GM19324 (cell line): ENCODE results near the gene ANP32B.
"Not testable (repeated sequence)": the region's sequence is repeated elsewhere in the genome, so short reads cannot be mapped to it uniquely, and the experiment has no call there.

ENCODE experiments used
- ATAC-seq: cut with Tn5 transposase; IDR thresholded peaks from one replicate; pipeline ENCODE4 v1.9.1; 2021; ENCODE audit warnings: mild to moderate bottlenecking, moderate library complexity; ENCODE audit not compliant: unreplicated experiment, low FRiP score

Gene ANP32B

DNA sequence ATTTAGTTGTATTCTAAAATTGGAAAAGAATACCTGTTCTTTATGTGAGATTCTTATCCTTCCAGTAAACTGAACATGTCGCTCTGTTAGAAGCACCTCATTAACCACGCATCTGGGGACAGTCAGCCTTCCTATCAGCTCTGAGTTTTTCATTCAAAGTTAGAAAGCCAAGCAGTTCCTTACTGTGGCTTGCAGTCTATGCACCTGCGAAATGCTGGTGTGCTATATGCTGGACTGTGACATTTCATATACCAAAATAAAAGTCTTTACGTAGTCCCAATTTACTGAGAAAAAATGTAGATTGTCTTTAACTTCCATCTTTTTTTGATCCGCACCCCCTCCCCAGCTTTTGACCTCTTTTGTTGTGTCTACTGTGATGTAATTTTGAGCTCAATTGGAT, 4.3 kb downstream of the ANP32B start:
- ATAC-seq: no peak

DNA sequence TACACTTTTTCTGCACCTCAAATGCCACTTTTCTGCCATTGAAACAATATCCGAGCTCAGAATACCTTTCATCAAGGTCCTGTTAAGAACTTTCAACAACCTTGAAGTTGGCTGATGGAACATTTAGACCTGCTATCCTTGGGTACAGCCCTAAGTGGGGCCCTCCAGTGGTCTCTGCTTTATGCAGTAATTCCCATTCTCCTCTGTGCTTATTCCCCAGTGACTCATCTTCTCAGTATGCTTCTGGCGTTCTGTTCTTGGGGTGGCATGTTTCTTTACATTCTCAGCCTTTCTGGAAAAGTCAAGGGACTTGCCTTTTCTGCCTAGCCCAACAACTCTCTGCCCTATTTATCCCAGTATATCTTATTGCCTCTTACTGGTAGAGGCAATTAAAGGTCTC, 7.1 kb downstream of the ANP32B start:
- no peak for ATAC-seq

DNA sequence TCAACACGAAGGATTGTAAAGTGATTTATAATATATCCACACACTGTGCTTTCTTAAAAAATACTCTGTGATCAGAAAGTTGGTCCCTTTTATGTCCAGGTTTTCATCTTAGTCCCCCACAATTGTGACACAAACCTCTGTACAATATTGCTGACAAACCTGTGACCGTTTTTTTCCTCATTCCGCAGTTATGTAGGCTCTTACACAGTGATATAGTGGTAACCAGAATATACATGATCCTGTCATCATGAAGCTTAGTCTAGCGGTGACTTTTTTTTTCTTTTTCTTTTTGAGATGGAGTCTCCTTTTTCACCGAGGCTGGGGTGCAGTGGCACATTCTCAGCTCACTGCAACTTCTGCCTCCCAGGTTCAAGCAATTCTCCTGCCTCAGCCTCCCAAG, 8.7 kb downstream of the ANP32B start:
- ATAC-seq: no peak

DNA sequence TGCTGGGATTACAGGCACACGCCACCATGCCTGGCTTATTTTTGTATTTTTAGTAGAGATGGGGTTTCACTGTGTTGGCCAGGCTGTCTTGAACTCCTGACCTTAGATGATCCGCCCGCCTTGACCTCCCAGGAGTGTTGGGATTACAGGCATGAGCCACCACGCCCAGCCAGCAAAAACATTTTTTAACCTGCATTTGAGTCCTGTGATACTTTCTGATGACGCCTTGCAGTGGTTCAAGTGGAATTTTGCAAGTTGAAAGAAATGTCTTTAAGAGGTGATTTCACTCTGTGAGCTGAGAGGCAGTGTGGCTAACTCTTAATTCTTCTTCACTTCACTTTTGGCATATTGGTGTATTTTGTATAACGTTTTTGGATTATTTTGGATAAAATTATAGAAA, 9.1 kb downstream of the ANP32B start:
- ATAC-seq: no peak

DNA sequence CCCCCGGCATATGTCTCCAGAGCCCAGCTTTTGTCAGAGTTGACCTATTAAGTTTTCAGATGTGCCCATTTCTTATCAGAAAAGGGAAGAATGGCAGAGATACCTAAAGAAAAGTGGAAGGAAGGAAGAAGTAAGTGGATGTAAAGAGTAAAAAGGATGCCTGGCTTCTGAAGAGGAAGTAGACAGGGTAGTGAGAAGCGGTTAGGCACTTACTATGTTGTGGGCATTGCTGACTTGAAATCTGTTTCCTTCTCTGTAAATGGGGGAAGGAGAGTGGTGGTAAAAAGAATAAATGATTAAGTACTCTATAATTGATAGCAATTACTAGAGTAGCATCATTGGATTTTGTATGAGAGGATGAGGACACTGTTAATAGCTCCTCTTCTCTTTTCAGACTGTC, 9.9 kb downstream of the ANP32B start:
- no peak for ATAC-seq

DNA sequence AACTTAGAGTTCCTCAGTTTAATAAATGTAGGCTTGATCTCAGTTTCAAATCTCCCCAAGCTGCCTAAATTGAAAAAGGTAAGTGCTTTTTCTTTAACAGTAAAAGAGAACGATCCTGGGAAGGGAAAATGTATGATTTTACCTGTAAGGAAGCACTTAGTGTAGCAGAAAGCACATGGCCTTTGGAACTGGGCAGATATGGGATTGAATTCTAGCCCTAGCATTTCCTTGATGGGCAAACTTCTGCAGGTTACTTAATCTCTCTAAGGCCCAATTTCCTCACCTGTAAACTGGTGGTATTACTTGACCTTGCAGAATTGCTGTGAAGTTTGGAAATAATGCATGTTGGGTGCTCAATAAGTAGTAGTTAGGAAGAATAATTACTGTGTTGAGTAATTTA, 11.6 kb downstream of the ANP32B start:
- no peak for ATAC-seq

DNA sequence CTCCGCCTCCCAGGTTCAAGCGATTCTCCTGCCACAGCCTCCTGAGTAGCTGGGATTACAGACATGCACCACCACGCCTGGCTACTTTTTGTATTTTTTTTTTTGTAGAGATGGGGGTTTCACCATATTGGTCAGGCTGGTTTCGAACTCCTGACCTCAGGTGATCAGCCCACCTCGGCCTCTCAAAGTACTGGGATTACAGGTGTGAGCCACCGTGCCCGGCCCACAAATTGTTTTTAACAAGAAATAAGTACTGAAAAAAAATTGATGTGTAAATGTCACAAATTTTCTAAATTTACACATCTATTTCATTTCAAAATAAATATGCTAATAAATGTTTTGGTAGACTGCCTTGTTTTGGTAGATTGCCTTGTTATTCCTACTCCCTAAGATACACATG, 13.5 kb downstream of the ANP32B start:
- ATAC-seq: not testable (repeated sequence)

DNA sequence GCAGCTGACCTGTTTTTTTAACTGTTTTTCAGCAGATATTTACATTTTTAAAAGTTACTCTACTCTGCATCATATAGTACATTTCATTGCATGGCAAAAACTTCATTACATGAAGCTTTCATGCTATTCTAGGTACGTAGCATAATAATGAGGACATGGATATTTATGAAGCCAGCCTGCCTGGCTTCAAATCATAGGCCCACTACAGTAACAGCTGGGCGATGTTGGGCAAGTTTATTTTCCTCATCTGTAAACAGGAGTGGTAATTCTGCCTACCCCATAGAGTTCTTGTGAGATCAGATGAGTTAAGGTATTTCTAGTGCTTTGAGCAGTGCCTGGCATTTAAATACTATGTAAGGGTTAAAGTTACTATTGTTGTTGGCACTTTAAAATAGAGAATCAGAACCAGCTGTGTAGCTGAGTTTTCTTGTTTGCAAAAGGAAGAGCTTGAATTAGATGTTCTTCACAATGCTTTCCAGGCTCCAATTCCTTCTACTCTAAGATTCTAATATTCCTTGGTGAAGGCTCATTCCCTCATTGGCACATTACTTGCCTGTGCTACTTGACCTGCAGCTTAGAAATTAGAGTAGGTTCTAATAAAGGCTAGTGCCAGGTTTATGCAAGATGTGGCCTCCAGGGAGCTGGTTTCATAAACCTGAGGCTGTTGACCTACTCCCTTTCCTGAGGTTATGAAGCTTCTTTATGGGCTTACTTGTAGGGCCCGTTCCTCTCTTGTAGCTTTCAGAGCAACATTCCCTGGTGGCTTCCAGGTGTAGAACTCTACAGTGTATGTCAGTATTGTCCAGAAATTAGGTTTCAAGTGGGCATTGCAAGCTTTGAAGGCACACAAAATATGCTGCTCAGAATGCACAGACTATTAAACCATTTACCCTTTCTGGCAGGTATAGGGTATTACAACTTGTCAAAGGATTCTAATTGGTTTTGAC, 14.5 kb downstream of the ANP32B start:
- ATAC-seq: no peak

DNA sequence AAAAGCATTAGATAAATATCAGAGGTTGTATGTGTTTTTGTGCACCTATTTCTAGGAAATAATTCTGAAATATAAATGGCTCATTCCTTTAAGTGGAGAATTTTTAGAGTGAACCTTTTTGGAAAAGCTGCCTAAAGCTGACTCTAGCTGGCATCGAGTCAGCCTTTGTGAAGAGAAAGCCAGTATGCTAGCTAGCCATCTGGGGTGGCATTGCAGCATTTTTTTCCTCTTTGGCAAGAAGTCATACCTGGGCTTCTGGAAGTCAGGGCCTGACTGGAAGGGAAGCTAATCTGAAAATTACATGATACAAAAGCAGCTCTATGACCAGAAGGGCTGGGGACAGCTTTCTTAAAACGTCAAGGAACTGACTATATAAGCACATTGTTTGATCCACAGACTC, 19.7 kb downstream of the ANP32B start:
- no peak for ATAC-seq

DNA sequence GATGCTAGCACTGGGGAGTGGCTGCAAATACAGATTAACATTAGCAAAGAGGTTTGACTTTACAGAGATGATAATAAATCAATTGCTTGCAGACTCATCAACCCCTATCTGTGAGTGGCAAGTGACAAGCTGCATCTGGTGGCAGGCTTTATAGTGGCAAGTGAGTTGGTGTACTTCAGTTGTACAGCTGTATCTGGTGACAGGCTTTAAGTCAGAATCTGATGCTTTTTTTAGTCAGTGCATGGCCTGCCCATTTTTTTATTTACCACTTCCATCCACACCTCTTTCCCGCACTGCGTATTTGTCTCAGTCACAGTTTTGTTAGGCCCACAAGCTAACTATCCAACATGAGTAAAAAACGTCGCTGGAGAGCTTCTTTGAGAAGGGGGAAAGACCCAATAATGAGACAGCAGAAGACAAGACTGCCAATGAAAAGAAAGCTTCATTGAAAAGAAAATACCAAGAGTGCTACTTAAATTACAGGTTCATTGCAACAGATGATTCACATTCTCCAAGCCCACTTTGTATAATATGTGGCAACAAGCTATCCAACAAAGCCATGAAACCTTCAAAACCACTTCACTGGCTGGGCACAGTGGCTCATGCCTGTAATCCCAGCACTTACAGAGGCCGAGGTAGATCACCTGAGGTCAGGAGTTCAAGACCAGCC, 23.1 kb downstream of the ANP32B start:
- no peak for ATAC-seq

DNA sequence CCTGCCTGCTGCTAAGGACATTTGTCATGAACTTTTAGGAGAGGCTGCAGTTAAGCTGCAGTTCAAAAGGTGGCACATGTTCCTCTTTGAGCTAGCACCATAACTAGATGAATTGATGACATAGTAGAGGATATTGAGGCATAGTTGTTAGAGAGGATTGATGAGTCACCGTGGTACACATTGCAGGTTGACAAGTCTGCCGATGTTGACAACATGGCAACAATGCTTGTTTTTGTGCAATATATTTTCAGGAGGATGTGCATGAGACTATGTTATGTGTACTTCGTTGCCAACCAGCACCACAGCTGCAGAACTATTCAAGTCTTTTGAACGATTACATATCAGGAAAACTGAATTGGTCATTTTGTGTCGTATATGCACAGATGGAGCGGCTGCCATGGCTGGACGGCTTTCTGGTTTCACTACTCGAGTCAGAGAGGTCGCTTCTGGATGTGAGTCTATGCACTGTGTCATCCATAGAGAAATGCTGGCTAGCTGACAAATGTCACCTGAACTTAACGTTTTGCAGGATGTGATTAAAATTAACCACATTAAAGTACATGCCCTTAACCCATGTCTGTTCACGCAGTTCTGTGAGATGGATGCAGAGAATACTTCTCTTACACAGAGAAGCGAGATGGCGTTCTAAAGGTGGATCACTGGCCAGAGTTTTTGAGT, 24.2 kb downstream of the ANP32B start:
- ATAC-seq: no peak

DNA sequence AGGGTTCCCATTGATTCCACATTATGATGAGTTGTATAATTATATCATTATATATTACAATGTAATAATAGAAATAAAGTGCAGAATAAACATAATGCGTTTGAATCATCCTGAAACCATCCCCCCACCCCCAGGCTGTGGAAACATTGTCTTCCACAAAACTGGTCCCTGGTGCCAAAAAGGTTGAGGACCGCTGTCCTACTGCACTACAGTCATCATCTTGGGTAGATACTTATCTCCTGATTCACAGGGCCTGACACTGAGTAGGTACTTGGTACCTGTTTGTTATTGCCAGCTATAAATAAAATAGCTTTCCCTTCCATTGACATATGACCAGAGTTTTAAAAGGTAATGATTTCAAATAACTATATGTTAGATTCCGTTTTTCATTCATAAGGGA, 25.6 kb downstream of the ANP32B start:
- ATAC-seq: no peak

DNA sequence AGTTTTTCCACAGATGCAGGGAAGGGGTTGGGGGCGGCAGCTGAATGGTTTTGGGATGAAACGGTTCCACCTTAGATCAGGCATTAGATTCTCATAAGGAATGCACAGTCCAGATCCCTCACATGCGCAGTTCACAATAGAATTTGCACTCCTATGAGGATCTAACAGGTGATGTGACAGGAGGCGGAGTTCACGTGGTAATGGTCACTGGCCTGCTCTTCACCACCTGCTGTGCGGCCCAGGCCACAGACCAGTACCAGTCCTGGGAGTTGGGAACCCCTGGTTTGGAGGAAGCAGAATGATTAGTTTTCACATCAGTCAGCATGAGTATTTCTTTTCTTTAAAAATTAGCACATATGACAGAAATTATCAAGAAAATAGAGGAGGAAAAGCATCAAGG, 26.3 kb downstream of the ANP32B start:
- ATAC-seq: no peak

DNA sequence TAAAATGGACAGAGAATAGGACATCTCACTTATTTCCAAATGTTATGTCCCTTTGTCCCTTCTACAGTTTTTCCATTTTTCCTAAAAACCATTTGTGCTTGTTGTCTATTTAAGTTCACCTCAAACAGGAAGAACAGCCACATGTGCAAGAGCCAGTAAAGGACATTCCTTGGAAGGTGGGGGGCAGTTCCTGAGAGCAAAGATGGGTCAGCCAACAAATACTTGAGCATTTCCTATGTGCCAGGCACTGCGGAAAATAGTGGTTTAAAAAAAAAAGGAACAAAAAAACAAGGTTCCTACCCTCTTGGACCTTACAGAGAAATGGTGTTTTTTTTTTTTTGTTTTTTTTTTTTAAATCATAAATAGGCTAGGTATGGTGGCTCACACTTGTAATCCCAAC, 26.8 kb downstream of the ANP32B start:
- ATAC-seq: no peak

DNA sequence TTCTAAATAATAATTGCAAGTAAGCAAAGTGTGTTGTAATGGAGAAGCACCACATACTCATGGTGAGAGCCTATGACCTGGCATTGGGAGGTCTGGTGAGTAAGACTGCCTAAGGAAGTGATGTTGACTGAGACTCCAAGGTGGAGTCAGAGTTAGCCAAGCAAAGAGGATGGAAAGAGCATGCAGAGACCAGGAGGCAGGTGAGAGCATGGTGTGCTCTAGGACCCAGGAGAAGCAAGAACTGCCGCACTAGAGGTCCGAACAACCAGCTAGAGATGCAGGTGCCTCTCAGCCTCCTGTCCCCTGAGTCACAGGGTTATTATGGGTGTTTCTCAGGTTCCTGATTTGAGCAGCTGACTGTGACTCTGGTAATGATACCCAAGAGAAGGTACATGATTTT, 27.3 kb downstream of the ANP32B start:
- ATAC-seq: no peak

DNA sequence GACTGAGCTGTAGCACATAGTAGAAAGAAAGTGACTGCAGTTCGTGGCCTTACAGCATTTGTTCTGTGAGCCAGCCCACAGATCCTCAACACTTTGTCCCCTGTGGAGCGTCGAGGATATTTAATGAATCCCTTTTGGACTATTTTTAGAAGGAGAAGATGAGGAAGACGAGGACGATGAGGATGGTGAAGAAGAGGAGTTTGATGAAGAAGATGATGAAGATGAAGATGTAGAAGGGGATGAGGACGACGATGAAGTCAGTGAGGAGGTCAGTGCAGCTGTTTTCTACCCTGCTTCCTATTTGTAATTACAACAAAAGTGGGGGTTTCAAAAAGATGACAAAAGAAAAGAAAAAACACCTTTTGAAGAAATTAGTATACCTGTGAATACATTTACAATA, 28.0 kb downstream of the ANP32B start:
- no peak for ATAC-seq

DNA sequence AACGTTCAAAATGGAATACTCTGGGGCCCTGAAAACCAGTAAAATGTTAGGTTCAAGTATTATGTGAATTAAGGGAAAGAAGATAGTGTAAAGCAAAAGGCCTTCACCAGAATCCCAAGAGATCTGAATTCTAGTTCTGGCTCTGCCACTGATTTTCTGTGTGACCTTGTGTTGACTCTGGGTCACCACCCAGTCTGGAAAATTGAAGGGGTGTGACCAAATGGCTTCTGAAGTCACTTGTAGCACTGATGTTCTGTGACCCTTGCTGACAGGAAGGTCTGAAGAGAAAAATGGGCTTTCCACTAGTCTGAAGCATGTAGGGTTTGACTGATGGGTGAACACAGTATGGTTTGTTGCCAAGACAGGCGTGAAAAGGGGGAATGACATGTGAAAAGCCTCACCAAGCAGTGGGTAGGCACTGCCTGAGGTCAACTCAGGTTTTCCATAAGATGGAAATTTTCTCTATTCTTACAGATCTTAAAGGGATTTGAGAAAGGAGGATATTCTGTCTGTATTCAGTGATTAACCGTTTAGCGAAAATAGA, 33.1 kb downstream of the ANP32B start:
- no peak for ATAC-seq

DNA sequence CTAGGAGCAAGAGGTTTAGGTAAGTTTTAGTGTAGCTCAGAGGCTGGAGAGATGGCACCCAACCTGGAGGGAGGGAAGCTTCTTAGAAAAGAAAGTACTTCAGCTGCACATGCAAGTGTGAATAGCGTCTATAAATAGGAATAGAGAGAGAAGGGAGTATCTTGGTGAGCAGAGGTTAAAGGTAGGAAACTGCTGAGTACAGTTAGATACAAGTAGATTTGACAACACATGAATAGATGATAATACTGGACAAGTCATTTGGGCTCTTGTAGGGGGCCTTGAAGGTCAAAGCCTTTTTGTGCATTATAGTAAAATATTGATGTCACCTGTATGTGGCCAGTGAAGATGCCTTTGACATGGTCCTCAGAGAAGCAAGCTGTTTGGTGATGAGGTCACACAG, 34.2 kb downstream of the ANP32B start:
- no peak for ATAC-seq

DNA sequence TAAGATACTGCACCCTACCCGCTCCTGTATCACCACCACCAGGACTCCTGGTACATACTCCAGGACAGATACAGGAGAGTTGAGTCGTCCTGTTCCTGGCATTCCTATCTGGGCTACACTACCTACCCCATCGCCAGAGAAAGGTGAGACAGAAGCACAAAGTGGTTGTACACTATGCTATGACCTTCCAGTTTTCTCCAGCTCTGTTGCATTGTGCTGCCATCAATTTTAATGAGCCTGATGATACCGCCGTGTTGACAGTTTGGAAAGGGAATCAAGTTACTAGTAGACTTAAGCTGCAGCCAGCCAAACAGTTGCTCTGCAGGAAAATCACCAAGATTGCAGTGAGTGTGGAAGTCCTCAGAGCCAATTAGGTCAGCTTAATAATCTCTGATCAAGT, 35.2 kb downstream of the ANP32B start:
- no peak for ATAC-seq

DNA sequence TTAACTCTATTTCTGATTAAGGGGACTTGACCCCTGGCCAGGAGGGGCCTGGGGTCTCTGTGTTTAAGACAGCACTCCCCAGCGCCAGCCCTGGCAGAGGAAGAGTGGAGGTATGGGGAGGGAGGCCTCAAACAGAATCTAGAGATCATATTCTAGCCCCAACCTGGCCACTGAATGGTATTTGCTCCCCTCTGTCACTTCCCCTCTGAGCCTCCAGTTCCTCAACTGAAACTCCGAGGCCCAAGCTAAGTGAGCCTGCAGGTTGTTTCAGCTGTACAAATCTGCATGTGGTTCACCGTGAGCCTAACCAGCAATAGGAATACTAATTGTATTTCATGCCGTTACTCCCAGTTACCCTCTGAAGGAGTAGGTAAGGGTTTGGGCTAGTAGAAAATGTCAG, 36.0 kb downstream of the ANP32B start:
- no peak for ATAC-seq

DNA sequence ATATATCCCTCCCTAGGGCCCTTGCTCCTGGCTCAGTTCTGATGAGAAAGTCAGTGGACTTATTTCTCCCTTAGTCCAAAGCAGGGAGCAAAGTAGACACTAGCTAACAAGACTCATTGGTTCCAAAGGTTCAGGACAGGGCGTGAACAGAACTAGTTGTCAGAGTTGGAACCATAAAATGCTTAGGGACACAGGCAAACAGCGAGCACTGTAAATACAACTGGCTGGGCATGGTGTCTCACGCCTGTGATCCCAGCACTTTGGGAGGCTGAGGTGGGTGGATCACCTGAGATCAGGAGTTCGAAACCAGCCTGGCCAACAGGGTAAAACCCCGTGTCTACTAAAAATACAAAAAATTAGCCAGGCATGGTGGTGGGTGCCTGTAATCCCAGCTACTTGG, 36.7 kb downstream of the ANP32B start:
- not testable (repeated sequence) for ATAC-seq
